ENCODE data around the gene SND1. TPM values are rescaled to one million over a fixed set of nuclear protein-coding genes. Genes with fewer than 3 reads are reported as not detected.

SND1 gene
- total RNA-seq, 4 donors from 2014 or later, result 62.0 to 89.4 (median 82.1) TPM

GRCh38 chr7:127655720-127656119, 3.7 kb downstream of the SND1 start:
- TF ChIP-seq POLR2A (IDR thresholded peaks at IDR 0.05), result no peak
- TF ChIP-seq, protein P1, sequence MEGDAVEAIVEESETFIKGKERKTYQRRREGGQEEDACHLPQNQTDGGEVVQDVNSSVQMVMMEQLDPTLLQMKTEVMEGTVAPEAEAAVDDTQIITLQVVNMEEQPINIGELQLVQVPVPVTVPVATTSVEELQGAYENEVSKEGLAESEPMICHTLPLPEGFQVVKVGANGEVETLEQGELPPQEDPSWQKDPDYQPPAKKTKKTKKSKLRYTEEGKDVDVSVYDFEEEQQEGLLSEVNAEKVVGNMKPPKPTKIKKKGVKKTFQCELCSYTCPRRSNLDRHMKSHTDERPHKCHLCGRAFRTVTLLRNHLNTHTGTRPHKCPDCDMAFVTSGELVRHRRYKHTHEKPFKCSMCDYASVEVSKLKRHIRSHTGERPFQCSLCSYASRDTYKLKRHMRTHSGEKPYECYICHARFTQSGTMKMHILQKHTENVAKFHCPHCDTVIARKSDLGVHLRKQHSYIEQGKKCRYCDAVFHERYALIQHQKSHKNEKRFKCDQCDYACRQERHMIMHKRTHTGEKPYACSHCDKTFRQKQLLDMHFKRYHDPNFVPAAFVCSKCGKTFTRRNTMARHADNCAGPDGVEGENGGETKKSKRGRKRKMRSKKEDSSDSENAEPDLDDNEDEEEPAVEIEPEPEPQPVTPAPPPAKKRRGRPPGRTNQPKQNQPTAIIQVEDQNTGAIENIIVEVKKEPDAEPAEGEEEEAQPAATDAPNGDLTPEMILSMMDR (IDR thresholded peaks at IDR 0.05), result no peak
- intact Hi-C loops (cut with DNase I; ENCODE audit: low total_unique reads), result no loop called here
- no peak overlapping the region for H3K4me3 ChIP-seq (ENCODE audit: low read depth, poor library complexity, severe bottlenecking)
- 90 to 92% methylated on average over 2 of the region's 2 CpGs for WGBS, 2 donors
- DNase-seq (ENCODE audit: low spot score in 2 of 2), result no peak

GRCh38 chr7:127657500-127657899, 5.5 kb downstream of the SND1 start:
- WGBS, 2 donors, result 90 to 94% methylated on average over 3 of the region's 3 CpGs

DNA sequence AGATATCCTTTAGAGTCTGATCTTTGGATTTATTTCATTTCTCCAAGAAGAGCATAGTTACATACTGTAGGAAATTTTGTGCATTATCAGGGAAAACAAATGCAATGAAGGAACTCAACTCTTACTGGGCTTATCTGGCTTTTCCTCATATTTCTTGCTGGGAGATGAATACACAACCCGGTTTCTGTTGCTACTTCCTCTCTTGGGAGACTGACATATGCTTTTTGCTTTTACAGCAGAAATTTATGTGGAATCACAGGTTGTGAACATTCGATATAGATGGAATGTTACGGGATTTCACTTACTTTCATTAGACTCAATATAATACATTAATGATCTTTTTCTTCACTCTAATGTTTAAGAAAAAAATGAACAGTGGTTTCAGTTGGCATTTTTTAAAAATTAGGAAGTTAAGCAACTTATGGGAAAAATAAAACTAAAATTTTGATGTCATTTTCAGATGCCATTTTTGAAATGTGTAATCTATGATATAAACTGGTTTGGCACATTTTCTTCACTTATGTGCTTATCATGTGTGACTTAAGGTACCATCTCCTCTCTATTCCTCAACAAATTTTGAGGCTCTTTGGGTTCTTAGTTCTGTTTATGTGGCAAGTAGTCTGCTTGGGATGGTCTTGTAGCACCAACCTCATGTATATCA, 7.1 kb downstream of the SND1 start:
- no peak for TF ChIP-seq POLR2A (IDR thresholded peaks at IDR 0.05)
- TF ChIP-seq, protein P1 (IDR thresholded peaks at IDR 0.05), result no peak
- DNase-seq (ENCODE audit: low spot score in 2 of 2), result no peak
- WGBS, 2 donors, result 79 to 82% methylated on average over 3 of the region's 3 CpGs
- no peak overlapping the region for H3K4me3 ChIP-seq (ENCODE audit: low read depth, poor library complexity, severe bottlenecking)
- intact Hi-C loops (cut with DNase I; ENCODE audit: low total_unique reads), result no loop called here

More at GRCh38 chr7:127657500-127657899, 5.5 kb downstream of the SND1 start:
- H3K4me3 ChIP-seq (ENCODE audit: low read depth, poor library complexity, severe bottlenecking), result no peak overlapping the region
- intact Hi-C loops (cut with DNase I; ENCODE audit: low total_unique reads), result no loop called here
- DNase-seq (ENCODE audit: low spot score in 2 of 2), result no peak
- TF ChIP-seq, protein P1 (IDR thresholded peaks at IDR 0.05), result no peak
- TF ChIP-seq POLR2A (IDR thresholded peaks at IDR 0.05), result no peak

DNA sequence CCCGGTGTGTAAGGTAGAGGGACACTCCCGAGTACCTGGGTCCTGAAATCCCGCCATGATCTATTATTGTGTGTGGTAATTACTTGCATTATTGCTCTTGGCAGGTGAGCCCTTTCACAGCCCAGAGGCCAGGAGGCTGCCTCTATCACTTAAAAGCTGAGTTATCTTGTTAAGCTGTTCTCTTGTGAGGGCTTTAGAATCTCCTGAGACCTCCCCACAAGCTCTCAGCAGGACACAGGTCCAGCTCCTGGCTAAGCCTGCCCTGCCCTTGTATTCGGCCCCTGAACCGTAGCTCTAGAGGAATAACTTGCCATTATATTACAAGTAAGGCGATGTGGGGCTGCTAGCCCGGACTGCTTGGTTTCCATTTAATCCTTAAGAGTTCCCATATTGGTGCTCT, 13.9 kb downstream of the SND1 start:
- intact Hi-C loops (cut with DNase I; ENCODE audit: low total_unique reads), result no loop called here
- 81 to 83% methylated on average over 7 of the region's 7 CpGs for WGBS, 2 donors
- DNase-seq (ENCODE audit: low spot score in 2 of 2), result no peak
- TF ChIP-seq, protein P1 (IDR thresholded peaks at IDR 0.05), result no peak
- no peak for TF ChIP-seq POLR2A (IDR thresholded peaks at IDR 0.05)
- H3K4me3 ChIP-seq (ENCODE audit: low read depth, poor library complexity, severe bottlenecking), result no peak overlapping the region

DNA sequence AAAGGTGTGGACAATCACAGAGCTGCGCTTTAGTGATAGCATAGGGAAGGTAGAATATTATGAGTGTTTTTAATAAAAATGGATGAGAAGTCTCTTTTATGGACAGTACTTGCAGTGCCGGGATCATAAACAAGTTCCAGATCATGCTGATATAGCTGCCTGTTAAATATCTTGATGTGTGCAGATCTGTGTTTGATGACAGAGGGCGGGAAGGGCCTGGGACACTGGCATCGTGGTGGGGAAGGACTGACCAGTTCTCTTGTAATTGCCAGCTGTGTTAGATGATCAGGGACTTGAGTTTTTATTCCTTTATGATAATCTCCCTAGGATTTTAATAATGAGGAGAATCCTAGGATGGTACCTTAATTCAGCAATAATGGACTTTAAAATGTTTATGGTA, 14.6 kb downstream of the SND1 start:
- 71 to 72% methylated on average over 4 of the region's 4 CpGs for WGBS, 2 donors
- no peak for DNase-seq (ENCODE audit: low spot score in 2 of 2)
- intact Hi-C loops (cut with DNase I; ENCODE audit: low total_unique reads), result no loop called here
- TF ChIP-seq, protein P1 (IDR thresholded peaks at IDR 0.05), result no peak
- TF ChIP-seq POLR2A (IDR thresholded peaks at IDR 0.05), result no peak
- H3K4me3 ChIP-seq (ENCODE audit: low read depth, poor library complexity, severe bottlenecking), result no peak overlapping the region
